GM19193 (cell line): Measurements from ENCODE around the gene ACTL10.

Experiments
- POLR2A ChIP-seq: IDR thresholded peaks from 4 replicates; pipeline ENCODE4 v1.6.1; 2011; ENCODE audit not compliant: insufficient read depth, insufficient read length; ENCODE audit errors: extremely low read depth

The ACTL10 gene

GRCh38 chr20:33647603-33648395 is 18.9 kb upstream of the ACTL10 start:
- TF ChIP-seq POLR2A = no peak

- no peak for TF ChIP-seq POLR2A
Measured at GRCh38 chr20:33648396-33649004, 18.2 kb upstream of the ACTL10 start.

- TF ChIP-seq POLR2A = no peak
Measured at GRCh38 chr20:33649201-33649681, 17.5 kb upstream of the ACTL10 start.

GRCh38 chr20:33650111-33650752 is 16.5 kb upstream of the ACTL10 start:
- no peak for TF ChIP-seq POLR2A

- TF ChIP-seq POLR2A = no peak
Measured at GRCh38 chr20:33650753-33651561, 15.8 kb upstream of the ACTL10 start.

- TF ChIP-seq POLR2A = no peak
Measured at GRCh38 chr20:33651562-33652048, 15.1 kb upstream of the ACTL10 start.

- TF ChIP-seq POLR2A = no peak
Measured at GRCh38 chr20:33653218-33653899, 13.4 kb upstream of the ACTL10 start.

DNA sequence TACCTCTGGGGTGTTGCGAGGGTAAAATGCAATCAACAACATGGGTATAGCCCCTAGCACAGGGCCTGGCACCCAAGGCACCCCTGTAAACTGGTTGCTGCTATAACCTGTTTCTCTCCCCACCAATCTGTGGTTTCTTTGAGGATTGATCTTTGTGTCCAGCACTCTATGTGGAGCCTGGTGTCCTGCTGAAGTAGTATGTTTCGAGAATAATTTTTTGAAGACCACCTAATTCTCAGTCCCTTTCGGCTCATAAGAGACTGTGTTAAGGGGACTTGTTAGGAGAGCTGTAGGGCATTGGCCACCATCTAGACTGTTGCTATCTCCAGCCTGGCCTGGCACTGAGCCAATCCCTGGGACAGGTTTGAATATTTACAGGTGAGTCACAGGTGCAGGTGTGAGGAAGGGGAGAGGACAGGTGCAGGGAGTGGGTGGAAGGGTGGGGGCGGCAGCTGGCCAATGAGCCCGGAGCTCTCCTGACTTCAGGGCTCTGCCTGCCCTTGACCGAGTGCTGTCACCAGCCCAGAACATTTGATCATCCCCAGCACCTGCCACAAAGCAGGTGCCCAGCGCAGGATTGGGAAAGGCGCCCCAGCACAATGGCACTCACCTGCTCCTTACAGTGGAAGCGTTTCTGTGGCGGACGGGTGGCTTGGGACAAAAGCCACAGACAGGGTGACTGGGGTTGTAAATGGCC is 12.7 kb upstream of the ACTL10 start:
- TF ChIP-seq POLR2A = no peak

GRCh38 chr20:33654680-33655161 is 12.0 kb upstream of the ACTL10 start:
- no peak for TF ChIP-seq POLR2A

DNA sequence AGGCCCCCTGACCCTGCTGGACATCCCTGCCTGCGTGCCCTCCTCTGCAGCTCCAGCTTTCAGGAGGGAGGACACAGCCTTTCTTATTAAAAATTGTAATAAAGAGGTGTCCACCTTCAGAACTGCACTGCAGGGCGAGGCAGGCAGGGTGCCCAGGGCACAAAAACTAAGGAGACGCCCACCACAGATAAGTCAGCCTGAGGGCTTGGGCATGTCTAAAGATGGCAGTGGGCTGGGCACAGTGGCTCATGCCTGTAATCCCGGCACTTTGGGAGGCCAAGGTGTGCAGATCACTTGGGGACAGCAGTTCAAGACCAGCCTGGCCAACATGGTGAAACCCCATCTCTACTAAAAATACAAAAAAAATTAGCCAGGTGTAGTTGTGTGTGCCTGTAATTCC is 11.6 kb upstream of the ACTL10 start:
- no peak for TF ChIP-seq POLR2A

- TF ChIP-seq POLR2A = no peak
Measured at GRCh38 chr20:33656010-33656782, 10.5 kb upstream of the ACTL10 start.

DNA sequence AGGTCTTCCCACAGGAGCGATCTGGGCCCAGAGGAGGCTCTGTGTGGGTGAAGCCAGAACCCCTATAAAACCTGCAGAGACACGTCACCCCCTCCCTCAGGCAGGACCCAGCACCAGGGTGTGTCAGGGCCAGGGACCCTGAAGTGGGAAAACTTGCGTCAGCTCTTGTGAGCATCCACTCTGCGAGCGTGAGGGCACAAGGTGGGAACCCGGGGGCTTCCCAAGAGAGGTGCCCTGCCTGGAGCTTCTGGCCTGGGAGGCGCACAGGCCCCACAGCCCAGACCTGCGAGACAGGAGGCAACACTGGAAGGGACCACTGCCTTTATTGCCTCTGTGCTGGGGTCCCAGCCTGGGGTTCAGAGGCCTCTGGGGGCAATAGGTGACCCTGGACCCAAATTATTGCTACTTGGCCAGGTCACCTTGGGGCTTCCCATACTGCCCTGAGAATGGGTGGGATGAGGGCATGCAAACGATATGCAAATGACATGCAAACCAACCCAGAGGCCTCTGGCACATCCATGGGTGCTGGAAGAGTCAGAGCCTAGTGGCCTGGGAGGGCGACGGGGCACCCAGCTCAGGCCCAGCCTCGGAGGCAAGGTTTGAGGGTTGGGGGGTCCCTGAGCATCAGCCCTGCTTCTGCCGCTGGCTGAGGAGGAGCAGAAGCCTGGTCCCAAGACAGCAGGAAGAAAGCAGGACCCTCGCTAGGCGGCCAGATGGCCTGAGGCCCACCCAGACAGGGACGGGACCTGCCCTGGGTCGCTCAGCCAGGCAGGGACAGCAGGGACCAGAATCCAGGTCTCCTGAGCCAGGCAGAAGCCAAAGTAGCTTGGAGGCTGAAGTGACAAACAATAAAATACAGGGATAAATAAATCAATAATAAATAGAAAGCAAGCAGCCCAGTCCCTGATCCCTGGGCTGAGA is 9.7 kb upstream of the ACTL10 start:
- TF ChIP-seq POLR2A = no peak
